Activated naive CD4-positive, alpha-beta T cell treated with anti-CD3 and anti-CD28 coated beads, Interleukin-2, amount 50 U/mL, for 72 hours (primary cell): ENCODE results near the gene SLC25A5. TPM values are rescaled to one million over a fixed set of nuclear protein-coding genes. Genes with fewer than 3 reads are reported as not detected.
"Not testable (repeated sequence)": the region's sequence is repeated elsewhere in the genome, so short reads cannot be mapped to it uniquely, and the experiment has no call there.

ENCODE experiments used
- ATAC-seq, 2 donors: fragments of 150-1000 bp; cut with Tn5 transposase; 2 replicates each; pipeline ENCODE4 v1.10.0; 2021; ENCODE audit warnings: mild to moderate bottlenecking in 2 of 2, moderate library complexity in 2 of 2
- DNase-seq, 2 donors: peaks; one replicate each; pipeline ENCODE4 v3.0.0; 2021 to 2022; ENCODE audit warnings: low spot score in 2 of 2
- H3K27ac Mint-ChIP-seq, 2 donors: one replicate each; pipeline ENCODE4 v1.8.0; 2022; ENCODE audit warnings: mild to moderate bottlenecking in 2 of 2, mixed read lengths in 2 of 2
- H3K36me3 Mint-ChIP-seq, 2 donors: one replicate each; pipeline ENCODE4 v1.8.0; 2022; ENCODE audit warnings: mixed read lengths in 2 of 2
- H3K9me3 Mint-ChIP-seq, 2 donors: one replicate each; pipeline ENCODE4 v1.8.0; 2022; ENCODE audit warnings: mixed read lengths in 2 of 2
- total RNA-seq, 2 donors: library from RNA; stranded (reverse); gene quantifications; one replicate each; pipeline ENCODE4 v1.2.3, GENCODE V29; 2022

Gene SLC25A5
- 100 to 1,000 TPM; 598 to 874 TPM for total RNA-seq

GRCh38 chrX:119467842-119468550 lies at the start of gene SLC25A5:
Gene SLC25A5, plus strand, starts transcription at chrX:119468444. Its CDS starts 72 bp downstream, at chrX:119468516.
- H3K27ac Mint-ChIP-seq: peak within 1 kb of the TSS; percentile 96 to 97
- H3K36me3 Mint-ChIP-seq: peaks cover 6 to 22% of the 10 kb centered on the region in 2 donors
- H3K9me3 Mint-ChIP-seq: no peaks in the 10 kb centered on the region
- DNase-seq: peak; percentile 79 to 86
- peak; percentile 93 for ATAC-seq

DNA sequence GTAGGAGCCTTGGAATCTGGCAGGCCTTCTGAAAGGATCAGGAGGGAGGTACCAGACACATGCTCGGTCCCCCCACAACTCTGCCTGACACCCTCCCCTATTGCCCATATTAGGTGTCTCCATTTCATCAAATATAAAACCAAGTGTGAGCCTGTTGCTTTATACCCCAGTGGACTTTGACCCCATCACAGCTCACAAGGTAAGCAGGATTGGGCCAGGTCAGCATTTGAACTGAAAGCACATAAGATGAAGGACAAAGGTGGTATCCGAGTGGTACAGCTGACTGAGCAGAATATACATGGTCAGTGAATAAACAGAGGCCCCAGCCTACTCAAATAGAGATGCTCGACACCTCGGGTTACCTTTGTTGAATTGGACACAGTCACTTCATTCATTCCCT lies 49.1 kb upstream of the SLC25A5 start:
- Mint-ChIP-seq H3K9me3 (no peaks in the 10 kb centered on the region), H3K36me3 (no peaks in the 10 kb centered on the region), H3K27ac (no peak overlapping the region)
- no peak for ATAC-seq
- no peak for DNase-seq

DNA sequence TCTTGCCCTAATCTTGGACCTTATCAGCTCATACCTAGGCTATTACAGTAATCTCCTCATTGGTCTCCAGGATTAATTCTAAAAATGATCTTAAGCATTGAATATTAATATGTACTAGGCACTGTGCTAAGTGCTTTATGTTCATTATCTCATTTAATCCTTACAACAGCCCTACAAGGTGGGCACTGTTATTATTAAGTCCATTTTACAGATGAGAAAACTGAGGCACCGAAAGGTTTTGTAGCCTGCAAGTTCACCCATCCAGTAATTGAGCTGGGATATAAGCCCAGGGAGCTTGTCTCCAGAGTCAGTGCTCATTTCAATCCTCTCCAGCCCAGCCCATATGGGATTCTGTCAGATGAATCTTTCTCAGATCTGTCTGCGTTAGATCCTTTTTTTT lies 48.3 kb upstream of the SLC25A5 start:
- Mint-ChIP-seq H3K36me3 (no peaks in the 10 kb centered on the region), H3K27ac (no peak overlapping the region), H3K9me3 (no peaks in the 10 kb centered on the region)
- ATAC-seq (no peak), DNase-seq (no peak)

DNA sequence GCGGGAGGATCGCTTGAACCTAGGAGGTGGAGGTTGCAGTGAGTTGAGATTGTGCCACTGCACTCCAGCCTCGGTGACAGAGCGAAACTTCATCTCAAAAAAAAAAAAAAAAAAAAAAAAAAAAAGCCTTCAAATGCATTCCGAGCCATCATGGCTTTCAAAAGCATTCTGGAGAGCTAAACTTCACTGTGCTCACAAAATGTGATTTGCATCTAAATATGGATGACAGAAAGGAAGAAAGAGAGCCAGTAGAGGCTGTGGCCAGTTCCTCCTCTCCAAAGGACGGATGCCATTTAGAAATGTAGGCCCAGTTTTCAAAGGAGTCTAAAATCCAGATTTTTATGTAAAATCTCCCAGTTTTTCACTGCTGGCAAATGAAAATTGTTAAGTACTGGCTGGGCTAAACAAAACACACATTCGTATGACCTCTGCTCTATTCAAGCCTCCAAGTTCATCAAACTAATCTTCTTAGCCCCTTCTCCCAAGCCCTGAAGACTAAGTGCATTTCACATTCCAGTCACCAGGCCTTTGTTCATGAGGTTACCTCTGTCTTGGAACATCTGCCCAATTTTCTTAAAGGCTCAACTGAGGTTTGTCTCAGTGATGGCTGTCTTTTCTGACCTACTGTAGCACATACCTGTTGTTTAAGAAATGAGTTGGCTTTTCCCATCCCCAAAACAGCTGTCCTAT lies 47.1 kb upstream of the SLC25A5 start:
- Mint-ChIP-seq H3K27ac (no peak overlapping the region), H3K36me3 (no peaks in the 10 kb centered on the region), H3K9me3 (no peaks in the 10 kb centered on the region)
- no peak for DNase-seq
- no peak for ATAC-seq

GRCh38 chrX:119423631-119424030 lies 44.6 kb upstream of the SLC25A5 start:
- ATAC-seq (no peak), DNase-seq (peak in 1 of 2 donors; percentile 18)

GRCh38 chrX:119424999-119425398 lies 43.2 kb upstream of the SLC25A5 start:
- no peaks in the 10 kb centered on the region for H3K36me3 Mint-ChIP-seq
- H3K9me3 Mint-ChIP-seq: no peaks in the 10 kb centered on the region
- no peak for ATAC-seq
- H3K27ac Mint-ChIP-seq: no peak overlapping the region
- no peak for DNase-seq

More at GRCh38 chrX:119423631-119424030, 44.6 kb upstream of the SLC25A5 start:
- Mint-ChIP-seq H3K27ac (no peak overlapping the region), H3K36me3 (no peaks in the 10 kb centered on the region), H3K9me3 (no peaks in the 10 kb centered on the region)

DNA sequence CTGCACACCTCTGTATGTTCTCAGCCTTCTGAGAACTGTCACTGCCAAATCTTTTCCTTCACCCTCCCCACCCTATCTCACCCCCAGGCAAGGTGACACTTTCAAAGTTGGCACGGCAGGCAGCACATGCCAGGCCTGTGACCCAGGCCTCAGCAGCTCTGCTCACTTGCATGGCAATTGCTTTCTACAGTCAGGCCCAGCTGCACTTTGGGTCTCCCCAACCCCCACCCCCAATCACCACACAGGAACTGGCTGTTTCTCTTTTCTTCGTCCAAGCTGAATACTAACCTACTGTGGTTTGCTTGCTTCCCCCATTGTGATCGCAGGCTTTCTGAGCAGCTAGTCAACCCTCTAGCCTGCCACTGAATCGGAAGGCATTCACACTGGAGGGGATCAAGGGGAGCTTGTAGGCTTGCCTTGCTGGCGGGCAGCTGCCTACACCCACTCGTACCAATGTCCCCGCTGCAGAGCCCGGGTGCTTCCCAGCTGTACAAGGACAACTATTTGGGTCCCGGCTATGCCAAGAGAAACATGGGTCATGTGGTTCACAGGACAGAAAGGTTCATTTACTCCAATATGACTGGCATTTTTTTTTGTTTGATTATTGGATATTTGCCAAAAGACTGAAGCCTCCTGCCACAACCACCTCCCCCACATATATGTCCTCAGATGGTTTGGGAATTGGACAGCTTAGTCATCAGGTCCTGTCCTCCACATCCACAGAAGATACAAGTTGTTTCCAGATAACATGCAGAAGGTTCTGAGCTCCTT lies 41.0 kb upstream of the SLC25A5 start:
- Mint-ChIP-seq H3K9me3 (no peaks in the 10 kb centered on the region), H3K36me3 (no peaks in the 10 kb centered on the region), H3K27ac (peak overlapping the region in 1 of 2 donors; percentile 27)
- peak in 1 of 2 donors; percentile 20 for ATAC-seq
- no peak for DNase-seq

DNA sequence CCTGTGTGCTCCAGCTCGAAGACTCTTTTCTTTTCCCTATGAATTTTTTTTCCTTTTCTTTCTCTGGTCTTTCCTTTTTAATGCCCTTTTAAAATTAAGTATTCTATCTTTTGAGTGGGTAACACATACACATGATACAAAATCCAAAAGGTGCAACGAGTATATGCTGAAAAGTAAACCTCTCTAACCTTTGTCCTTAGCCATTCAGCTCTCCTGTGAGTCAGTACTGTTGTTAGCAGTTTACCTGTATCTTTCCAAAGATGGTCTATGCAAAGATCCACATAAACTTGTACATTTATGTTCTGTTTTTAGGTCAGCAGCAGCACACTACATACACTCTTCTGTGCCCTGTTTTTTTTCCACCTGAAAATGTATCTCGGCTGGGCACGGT lies 40.5 kb upstream of the SLC25A5 start:
- no peaks in the 10 kb centered on the region for H3K9me3 Mint-ChIP-seq
- DNase-seq (no peak), ATAC-seq (no peak)
- H3K36me3 Mint-ChIP-seq: no peaks in the 10 kb centered on the region
- peak overlapping the region in 1 of 2 donors; percentile 27 for H3K27ac Mint-ChIP-seq

- H3K27ac Mint-ChIP-seq: no peak overlapping the region
- H3K9me3 Mint-ChIP-seq: peaks cover 0 to 8% of the 10 kb centered on the region in 2 donors
- peaks cover 0 to 6% of the 10 kb centered on the region in 2 donors for H3K36me3 Mint-ChIP-seq
- ATAC-seq (no peak), DNase-seq (no peak)
Measured at GRCh38 chrX:119429471-119429870, 38.8 kb upstream of the SLC25A5 start.

- DNase-seq, H3K27ac Mint-ChIP-seq, ATAC-seq, H3K9me3 Mint-ChIP-seq, H3K36me3 Mint-ChIP-seq: not testable (repeated sequence)
Measured at GRCh38 chrX:119441295-119441694, 26.9 kb upstream of the SLC25A5 start.

GRCh38 chrX:119442286-119442685 lies 26.0 kb upstream of the SLC25A5 start:
- Mint-ChIP-seq H3K36me3 (no peaks in the 10 kb centered on the region), H3K27ac (no peak overlapping the region), H3K9me3 (no peaks in the 10 kb centered on the region)
- DNase-seq (no peak), ATAC-seq (no peak)

- Mint-ChIP-seq H3K36me3 (no peaks in the 10 kb centered on the region), H3K9me3 (no peaks in the 10 kb centered on the region), H3K27ac (no peak overlapping the region)
- DNase-seq: no peak
- no peak for ATAC-seq
Measured at GRCh38 chrX:119453202-119453601, 15.0 kb upstream of the SLC25A5 start.

- no peaks in the 10 kb centered on the region for H3K36me3 Mint-ChIP-seq
- H3K9me3 Mint-ChIP-seq: no peaks in the 10 kb centered on the region
- DNase-seq: no peak
- no peak for ATAC-seq
- H3K27ac Mint-ChIP-seq: no peak overlapping the region
Measured at GRCh38 chrX:119455264-119455663, 13.0 kb upstream of the SLC25A5 start.

DNA sequence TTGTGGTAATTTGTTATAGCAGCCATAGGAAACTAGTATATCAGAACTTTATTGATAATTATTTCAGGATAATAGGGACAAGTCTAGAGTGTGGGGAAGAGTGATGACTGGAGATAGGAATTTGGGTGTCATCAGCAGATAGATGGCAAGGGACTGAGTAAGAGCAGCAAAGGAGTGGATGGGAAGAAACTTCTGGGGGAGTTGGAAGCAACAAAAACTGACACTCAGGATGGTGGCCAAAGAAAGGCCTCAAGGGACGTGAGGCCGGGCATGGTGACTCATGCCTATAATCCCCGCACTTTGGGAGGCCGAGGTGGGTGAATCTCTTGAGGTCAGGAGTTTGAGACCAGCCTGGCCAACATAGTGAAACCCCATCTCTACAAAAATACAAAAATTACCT lies 9.1 kb upstream of the SLC25A5 start:
- ATAC-seq (no peak), DNase-seq (no peak)
- no peaks in the 10 kb centered on the region for H3K9me3 Mint-ChIP-seq
- H3K36me3 Mint-ChIP-seq: no peaks in the 10 kb centered on the region
- H3K27ac Mint-ChIP-seq: peak overlapping the region in 1 of 2 donors; percentile 12

- Mint-ChIP-seq H3K36me3 (peaks cover 6 to 20% of the 10 kb centered on the region in 2 donors), H3K9me3 (no peaks in the 10 kb centered on the region), H3K27ac (no peak overlapping the region)
- ATAC-seq: no peak
- DNase-seq: no peak
Measured at GRCh38 chrX:119465555-119465954, 2.7 kb upstream of the SLC25A5 start.

DNA sequence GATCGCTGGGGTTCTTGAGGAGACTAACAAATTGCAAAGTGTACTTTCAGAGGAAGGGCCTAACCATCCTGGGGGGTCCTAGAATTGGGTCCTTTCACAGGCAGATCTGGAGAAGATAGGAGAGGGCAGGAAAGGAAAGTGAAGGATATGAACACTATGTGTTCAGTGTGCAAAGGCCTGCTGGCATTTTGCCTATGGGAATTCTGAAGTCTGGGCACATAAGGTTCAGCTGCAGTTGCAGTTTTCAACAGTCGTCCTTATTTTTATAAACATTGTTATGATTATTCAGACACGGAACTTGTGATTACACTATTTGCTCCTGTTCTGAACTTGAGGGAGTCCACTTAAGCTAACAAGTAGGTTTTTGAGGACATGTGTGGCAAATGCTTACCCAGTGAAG lies 1.3 kb upstream of the SLC25A5 start:
- ATAC-seq (no peak), DNase-seq (no peak)
- no peak overlapping the region for H3K27ac Mint-ChIP-seq
- H3K9me3 Mint-ChIP-seq: no peaks in the 10 kb centered on the region
- H3K36me3 Mint-ChIP-seq: peaks cover 6 to 22% of the 10 kb centered on the region in 2 donors

- ATAC-seq: no peak
- no peak for DNase-seq
- H3K36me3 Mint-ChIP-seq: peaks cover 6 to 22% of the 10 kb centered on the region in 2 donors
- no peaks in the 10 kb centered on the region for H3K9me3 Mint-ChIP-seq
- peak overlapping the region in 1 of 2 donors; percentile 96 for H3K27ac Mint-ChIP-seq
Measured at GRCh38 chrX:119467433-119467832, 811 bp upstream of the SLC25A5 start.
